GM19035 (cell line): ENCODE measurements around the gene CTCFL.
"Not testable (repeated sequence)": the region's sequence is repeated elsewhere in the genome, so short reads cannot be mapped to it uniquely, and the experiment has no call there.

ENCODE experiments used
- ATAC-seq: cut with Tn5 transposase; IDR thresholded peaks from one replicate; pipeline ENCODE4 v1.9.1; 2021; ENCODE audit not compliant: unreplicated experiment

Gene CTCFL

GRCh38 chr20:57509665-57510237 is 15.2 kb downstream of the CTCFL start:
- no peak for ATAC-seq

- ATAC-seq: no peak
Observed at GRCh38 chr20:57508831-57509230, 16.1 kb downstream of the CTCFL start.

DNA sequence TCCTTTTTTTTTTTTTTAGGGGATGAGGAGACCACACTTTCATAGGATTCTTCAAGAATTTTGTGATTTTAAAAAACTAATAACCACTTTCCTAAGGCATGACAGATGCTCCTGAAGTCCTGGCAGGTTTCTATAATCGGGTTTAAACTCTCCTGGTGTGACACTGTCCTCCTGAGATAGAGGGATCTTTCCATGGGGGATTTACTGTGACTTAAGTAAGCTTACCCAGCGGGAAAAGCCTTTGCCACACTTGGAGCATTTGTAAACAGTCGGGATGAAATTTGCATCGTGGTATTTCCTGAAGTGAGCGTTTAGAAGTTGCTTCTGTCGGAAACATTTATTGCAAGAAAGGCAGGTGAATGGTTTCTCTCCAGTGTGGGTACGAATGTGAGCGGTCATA is 16.6 kb downstream of the CTCFL start:
- no peak for ATAC-seq

DNA sequence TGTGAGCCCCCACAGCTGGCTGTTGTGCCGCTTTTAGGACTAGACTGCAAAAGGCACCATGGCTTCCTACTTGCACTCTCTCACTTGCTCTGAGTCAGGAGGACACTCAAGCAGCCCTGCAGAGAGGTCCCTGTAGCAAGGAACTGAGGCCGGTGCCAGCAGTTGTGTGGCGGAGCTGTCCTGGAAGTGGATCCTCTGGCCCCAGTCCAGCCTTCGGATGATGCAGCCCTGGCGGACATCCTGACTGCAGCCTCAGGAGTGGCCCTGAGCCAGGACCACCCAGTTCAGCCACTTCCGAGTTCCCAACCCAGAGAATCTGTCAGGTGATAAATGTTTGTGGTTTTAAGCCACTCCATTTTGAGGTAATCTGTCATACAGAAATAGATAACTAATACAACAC is 17.5 kb downstream of the CTCFL start:
- no peak for ATAC-seq

DNA sequence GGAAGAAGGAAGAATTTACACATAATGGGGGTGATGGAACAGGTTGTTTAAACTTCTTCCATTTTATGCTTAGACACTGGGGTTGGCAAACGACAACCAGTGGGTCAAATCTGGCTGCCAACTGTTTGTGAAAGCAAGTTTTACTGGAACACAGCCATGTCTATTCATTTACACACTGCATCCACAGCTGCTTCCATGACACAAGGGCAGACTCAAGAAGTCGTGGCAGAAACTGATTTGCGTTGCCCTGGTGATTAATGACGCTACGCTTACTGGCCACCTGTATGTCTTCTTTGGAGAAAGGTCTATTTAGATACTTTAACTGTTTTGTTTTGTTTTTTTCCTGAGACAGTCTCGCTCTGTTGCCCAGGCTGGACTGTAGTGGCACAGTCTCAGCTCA is 19.0 kb downstream of the CTCFL start:
- no peak for ATAC-seq

DNA sequence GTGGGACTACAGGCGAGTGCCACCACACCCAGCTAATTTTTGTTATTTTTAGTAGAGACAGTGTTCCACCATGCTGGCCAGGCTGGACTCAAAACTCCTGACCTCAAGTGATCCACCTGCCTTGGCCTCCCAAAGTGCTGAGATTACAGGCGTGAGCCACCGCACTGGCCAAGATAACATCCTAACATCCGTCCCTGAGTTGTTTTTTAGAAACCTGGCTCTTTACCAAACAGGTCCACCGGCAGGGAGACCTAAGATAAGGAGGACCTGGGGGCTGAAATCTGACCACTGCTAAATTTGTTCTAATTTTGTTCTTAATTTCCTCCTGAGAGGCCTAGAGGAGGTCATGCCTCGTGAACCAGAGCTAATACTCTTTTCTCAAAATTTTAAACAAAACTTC is 20.5 kb downstream of the CTCFL start:
- ATAC-seq: no peak

DNA sequence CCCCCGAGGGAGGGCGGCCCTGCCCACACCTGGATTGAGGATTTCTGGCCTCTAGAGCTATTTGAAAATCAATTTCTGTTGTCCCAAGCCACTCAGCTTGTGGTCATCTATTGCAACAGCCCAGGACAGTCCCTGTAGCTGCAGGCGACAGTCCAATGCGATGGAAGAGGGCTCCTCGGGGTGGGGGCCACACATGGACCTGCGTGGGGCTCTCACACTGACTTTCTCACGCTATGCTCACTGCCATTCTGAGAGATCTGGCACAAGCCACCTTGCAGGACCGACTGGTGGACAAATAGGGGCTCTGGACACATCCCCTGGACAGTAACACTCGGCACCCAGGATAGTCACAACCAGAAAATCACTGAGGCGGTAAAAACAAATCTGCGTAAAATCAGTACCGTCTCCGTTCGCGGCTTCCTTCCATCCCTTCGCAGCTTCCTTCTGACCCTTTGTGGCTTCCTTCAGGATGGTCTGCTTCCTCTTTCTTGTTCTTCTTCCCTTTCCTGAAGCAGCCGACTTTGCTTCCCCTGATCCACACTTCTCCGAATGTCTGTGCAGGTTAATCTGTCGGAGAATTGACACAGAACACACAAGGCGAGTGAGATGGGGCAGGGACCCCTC is 21.8 kb downstream of the CTCFL start:
- ATAC-seq: no peak

GRCh38 chr20:57502336-57502700 is 22.6 kb downstream of the CTCFL start:
- ATAC-seq: no peak

DNA sequence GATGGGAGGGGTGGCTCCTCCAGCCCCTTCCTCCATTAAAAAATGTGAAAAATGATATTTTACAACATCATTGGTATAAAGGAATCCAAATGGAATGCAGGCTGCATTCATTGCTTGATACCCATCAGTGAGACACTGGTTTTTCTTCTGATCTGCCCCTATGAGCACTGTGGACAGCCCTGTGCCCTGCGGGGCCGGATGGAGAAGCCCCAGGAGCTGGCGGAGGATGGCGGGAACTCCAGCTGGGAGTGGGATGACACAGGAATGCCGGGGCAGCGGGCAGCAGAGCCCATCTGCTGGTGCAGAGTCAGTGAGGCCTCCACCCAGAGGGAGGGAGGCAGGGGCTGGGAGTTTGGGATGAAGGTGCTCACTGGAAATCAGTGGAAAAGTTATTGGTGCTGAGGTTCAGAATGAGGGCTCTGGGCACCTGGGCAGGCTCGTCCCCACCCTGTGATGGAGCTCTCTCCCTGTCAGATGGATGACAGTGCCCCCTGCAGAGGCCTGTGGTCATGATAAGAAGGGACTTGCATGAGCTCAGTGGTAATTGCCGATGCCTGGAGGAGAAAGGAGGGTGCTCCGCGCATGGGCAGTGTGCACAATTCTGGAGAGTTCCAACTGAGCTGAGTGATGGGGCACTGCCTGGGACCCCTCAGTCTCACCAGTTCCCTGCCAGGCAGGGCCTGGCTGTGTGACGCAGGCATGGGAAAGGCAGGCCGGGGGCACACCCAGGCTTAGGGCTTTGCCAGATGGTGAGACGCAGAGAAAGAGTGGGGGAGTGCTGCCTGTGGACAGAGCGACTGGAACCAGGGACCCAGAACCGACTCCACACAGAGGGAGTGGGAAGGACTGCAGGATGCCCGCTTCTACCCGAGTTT is 23.2 kb downstream of the CTCFL start:
- no peak for ATAC-seq

GRCh38 chr20:57500962-57501361 is 24.0 kb downstream of the CTCFL start:
- no peak for ATAC-seq

GRCh38 chr20:57500235-57500634 is 24.7 kb downstream of the CTCFL start:
- no peak for ATAC-seq

DNA sequence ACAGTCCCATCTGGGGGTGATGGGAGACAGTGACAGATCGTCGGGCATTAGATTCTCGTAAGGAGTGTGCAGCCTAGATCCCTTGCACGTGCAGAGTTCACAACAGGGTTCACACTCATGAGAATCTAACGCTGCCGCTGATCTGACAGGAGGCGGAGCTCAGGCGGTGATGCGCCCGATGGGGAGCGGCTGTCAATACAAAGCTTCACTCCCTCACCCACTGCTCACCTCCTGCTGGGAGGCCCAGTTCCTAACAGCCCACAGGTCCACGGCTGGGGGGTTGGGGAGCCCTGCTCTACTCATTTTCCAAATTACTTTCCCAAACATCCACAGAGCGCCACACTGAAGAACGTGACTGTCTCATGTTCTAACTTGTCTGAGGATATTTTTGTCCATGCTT is 25.3 kb downstream of the CTCFL start:
- no peak for ATAC-seq

DNA sequence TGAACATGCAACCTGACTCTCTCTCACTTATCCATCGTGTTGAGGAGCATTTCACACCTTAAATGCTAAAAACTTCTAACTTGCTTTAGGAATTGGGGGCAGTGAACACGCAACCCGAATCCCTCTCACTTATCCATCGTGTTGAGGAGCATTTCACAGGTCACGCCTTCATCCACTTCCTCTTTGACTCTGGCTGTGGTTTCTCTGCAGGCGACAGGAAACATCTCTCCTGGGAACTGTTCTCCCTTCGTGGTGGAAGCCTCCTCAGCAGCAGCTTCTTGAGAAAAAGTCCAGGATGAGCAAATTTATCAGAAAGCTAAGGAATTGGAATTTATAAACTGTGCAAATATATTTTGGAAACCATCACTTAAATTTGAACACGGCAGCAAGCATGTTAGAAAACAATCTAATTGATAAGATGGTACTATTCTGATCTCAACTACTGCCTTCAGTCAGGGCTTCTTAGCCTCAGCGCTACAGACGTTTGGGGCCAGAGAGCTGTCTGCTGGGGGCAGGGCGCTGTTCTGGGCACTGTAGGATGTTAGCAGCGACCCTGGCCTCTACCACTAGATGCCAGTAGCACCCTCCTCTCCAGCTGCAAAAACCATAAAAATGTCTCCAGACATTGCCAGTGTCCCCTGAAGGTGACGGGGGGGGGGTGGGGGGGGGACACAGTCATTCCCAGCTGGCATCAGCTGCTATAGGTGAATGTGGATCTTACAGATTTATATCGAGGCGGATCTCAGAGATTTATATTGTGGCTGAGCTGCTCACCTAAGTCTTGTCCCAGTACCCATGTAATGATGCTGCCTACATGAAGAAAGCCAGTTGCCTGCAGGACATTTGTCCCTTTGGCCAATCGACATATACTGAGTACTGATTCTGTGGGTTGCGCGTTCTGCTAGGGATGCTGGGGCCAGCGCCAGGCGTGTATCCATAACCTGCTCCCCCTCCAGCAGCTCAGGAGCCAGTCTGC is 26.2 kb downstream of the CTCFL start:
- ATAC-seq: no peak

DNA sequence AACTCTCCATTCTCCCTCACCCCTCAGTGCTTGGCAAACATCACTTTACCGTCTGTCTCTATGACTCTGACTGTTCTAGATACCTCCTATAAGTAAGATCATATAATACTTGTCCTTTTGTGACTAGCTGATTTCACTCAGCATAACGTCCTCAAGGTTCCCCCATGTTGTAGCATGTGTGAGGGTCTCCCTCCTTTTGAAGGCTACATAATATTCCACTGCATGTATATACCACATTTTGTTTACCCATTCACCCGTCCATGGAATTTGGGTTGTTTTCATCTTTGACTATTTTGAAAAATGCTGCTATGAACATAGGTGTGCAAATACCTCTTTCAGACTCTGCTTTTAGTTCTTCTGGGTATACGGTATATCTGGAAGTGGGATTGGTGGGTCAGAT is 28.3 kb downstream of the CTCFL start:
- no peak for ATAC-seq

DNA sequence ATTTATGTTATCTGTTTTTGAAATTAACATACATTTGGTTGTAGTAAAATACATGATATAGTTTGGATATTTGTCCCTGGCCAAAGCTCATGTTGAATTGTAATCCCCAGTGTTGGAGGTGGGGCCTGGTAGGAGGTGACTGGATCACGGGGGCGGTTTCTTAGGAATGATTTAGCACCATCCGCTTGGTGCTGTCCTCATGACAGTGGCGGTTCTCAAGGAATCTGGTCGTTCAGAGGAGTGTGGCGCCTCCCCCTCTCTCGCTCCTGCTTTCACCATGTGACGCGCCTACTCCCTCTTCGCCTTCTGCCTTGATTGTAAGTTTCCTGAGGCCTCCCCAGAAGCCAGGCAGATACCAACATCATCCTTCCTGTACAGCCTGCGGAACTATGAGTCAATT is 29.0 kb downstream of the CTCFL start:
- no peak for ATAC-seq

DNA sequence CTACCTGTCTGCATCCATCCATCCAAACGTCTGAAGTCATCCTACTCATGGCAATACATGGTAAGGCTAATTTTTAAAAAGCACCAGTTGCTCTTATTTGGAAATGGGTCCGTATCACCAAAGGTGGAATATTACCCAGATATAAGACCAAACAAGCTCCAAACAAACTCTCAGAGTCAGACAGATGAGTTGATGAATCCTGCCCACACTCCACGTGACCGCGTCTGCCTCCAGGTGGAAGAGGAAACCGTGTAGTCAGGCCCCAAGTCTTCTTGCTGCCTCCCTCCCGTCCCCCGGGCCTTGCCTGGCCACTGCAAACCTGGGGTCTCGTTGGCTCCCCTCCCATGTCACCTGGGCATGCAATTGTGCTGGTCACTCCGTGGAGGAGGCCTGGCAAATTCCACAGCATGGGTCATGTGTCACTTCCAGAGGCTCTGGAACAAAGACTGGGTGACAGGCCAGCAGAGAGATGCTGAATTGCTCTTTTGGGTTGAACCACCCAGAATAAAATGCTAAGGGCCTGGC is 31.8 kb downstream of the CTCFL start:
- ATAC-seq: no peak

GRCh38 chr20:57491373-57491772 is 33.6 kb downstream of the CTCFL start:
- no peak for ATAC-seq

DNA sequence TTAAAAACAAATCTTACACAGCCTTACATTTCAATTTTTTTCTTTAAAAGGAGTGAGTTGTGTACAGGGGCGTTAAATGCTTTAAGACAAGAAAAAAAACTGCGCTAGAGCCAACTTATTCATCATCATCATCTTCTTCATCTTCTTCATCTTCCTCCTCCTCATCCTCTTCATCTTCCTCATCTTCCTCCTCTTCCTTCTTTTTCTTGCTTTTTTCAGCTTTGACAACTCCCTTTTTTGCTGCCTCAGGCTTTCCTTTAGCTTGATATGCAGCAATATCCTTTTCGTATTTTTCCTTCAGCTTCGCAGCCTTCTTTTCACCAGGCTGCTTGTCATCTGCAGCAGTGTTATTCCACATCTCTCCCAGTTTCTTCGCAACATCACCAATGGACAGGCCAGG is 36.7 kb downstream of the CTCFL start:
- ATAC-seq: not testable (repeated sequence)

GRCh38 chr20:57485770-57486169 is 39.2 kb downstream of the CTCFL start:
- no peak for ATAC-seq

- no peak for ATAC-seq
Observed at GRCh38 chr20:57484772-57485171, 40.2 kb downstream of the CTCFL start.
